HEK293 (cell line): Measurements from ENCODE around the gene TPM2.
"Not testable (repeated sequence)": the region's sequence is repeated elsewhere in the genome, so short reads cannot be mapped to it uniquely, and the experiment has no call there.

ENCODE experiments used
- CTCF ChIA-PET: fragments of 350-600 bp; formaldehyde crosslinking; extraction: SDS; loops from one replicate; lab custom pipeline; 2021; ENCODE audit warnings: antibody characterized with exemption; lab: Yijun Ruan, JAX
- POLR2A ChIA-PET: fragments of 300-600 bp; formaldehyde crosslinking; extraction: SDS; loops from one replicate; lab custom pipeline; 2020; ENCODE audit warnings: antibody characterized with exemption, inconsistent platforms; lab: Yijun Ruan, JAX
- H3K27ac ChIP-seq: fragments of 200-500 bp; sonication (Bioruptor generic); 2 replicates; pipeline ENCODE4 v1.5.1; 2014; ENCODE audit warnings: low read depth, low read length, control low read depth, inconsistent platforms; ENCODE audit errors: extremely low read depth
- H3K36me3 ChIP-seq, 2 experiments: fragments of 200-500 bp in 1 of 2; sonication (Bioruptor generic) in 1 of 2; 1 replicate in 1 of 2; 2 replicates in 1 of 2; pipeline ENCODE4 v1.5.1; 2014 to 2017; ENCODE audit warnings: inconsistent platforms in 2 of 2, low read length in 2 of 2; ENCODE audit not compliant: control insufficient read depth in 2 of 2, insufficient read depth in 1 of 2
- H3K4me1 ChIP-seq: fragments of 200-500 bp; sonication (Bioruptor generic); 2 replicates; pipeline ENCODE4 v1.5.1; 2014; ENCODE audit warnings: mild to moderate bottlenecking, low read length, inconsistent platforms; ENCODE audit not compliant: control insufficient read depth, insufficient read depth
- H3K4me3 ChIP-seq: 2 replicates; pipeline ENCODE4 v1.5.1; 2011; ENCODE audit warnings: low read depth, mild to moderate bottlenecking, control low read depth, low read length, moderate library complexity
- H3K9me3 ChIP-seq: fragments of 200-500 bp; sonication (Bioruptor generic); 2 replicates; pipeline ENCODE4 v1.5.1; 2014; ENCODE audit warnings: low read depth, low read length, inconsistent platforms; ENCODE audit not compliant: control insufficient read depth, insufficient read depth
- GLI2 ChIP-seq: fragments of 450-650 bp; formaldehyde crosslinking; IDR thresholded peaks from 2 replicates; pipeline ENCODE4; 2017; ENCODE audit warnings: missing biosample characterization, missing genetic modification characterization, low read depth, borderline replicate concordance
- HOXC10 ChIP-seq: sonication (generic); formaldehyde crosslinking; IDR thresholded peaks from 2 replicates; pipeline ENCODE4 v1.8.1; 2023; ENCODE audit warnings: mild to moderate bottlenecking, missing genetic modification reagents
- KLF1 ChIP-seq: fragments of 450-650 bp; formaldehyde crosslinking; IDR thresholded peaks from 2 replicates; pipeline ENCODE4 v1.5.1; 2016; ENCODE audit warnings: missing biosample characterization, missing genetic modification characterization
- MEIS1 ChIP-seq: sonication (generic); formaldehyde crosslinking; IDR thresholded peaks from 2 replicates; pipeline ENCODE4 v1.8.1; 2022; ENCODE audit warnings: missing genetic modification reagents, mild to moderate bottlenecking, borderline replicate concordance
- SP2 ChIP-seq: fragments of 450-650 bp; formaldehyde crosslinking; IDR thresholded peaks from 2 replicates; pipeline ENCODE4 v1.5.1; 2016; ENCODE audit warnings: missing biosample characterization, missing genetic modification characterization
- ZBTB26 ChIP-seq: fragments of 450-650 bp; formaldehyde crosslinking; optimal IDR thresholded peaks from 2 replicates; pipeline ENCODE3; 2016; ENCODE audit warnings: missing biosample characterization, mild to moderate bottlenecking, missing genetic modification characterization
- ZNF114 ChIP-seq: fragments of 450-650 bp; formaldehyde crosslinking; IDR thresholded peaks from 2 replicates; pipeline ENCODE4 v1.5.0; 2017; ENCODE audit warnings: missing biosample characterization, missing genetic modification characterization
- ZNF19 ChIP-seq: fragments of 450-650 bp; formaldehyde crosslinking; IDR thresholded peaks from 2 replicates; pipeline ENCODE4; 2016; ENCODE audit warnings: missing biosample characterization, missing genetic modification characterization, low read depth
- ZNF274 ChIP-seq, 2 experiments: fragments of 200-500 bp in 1 of 2; fragments of 450-650 bp in 1 of 2; sonication (Bioruptor generic) in 1 of 2; formaldehyde crosslinking in 1 of 2; IDR thresholded peaks; 2 replicates each; pipeline versions ENCODE4 v1.5.1 to v1.6.1; 2014 to 2016; ENCODE audit warnings: borderline replicate concordance in 1 of 2, inconsistent platforms in 1 of 2, low read length in 1 of 2, missing biosample characterization in 1 of 2, missing genetic modification characterization in 1 of 2
- ZNF324 ChIP-seq: fragments of 450-650 bp; formaldehyde crosslinking; IDR thresholded peaks from 2 replicates; pipeline ENCODE4 v1.5.1; 2016; ENCODE audit warnings: missing biosample characterization, missing genetic modification characterization
- ZNF341 ChIP-seq: fragments of 450-650 bp; formaldehyde crosslinking; IDR thresholded peaks from 2 replicates; pipeline ENCODE4; 2016; ENCODE audit warnings: low read depth, missing biosample characterization, missing genetic modification characterization
- ZNF426 ChIP-seq: fragments of 450-650 bp; formaldehyde crosslinking; IDR thresholded peaks from 2 replicates; pipeline ENCODE4 v1.5.1; 2017; ENCODE audit warnings: missing biosample characterization, missing genetic modification characterization, mild to moderate bottlenecking, inconsistent platforms, moderate library complexity
- ZNF473 ChIP-seq: fragments of 450-650 bp; formaldehyde crosslinking; IDR thresholded peaks from 2 replicates; pipeline ENCODE4 v1.5.1; 2017; ENCODE audit warnings: missing biosample characterization, missing genetic modification characterization
- ZNF529 ChIP-seq: fragments of 450-650 bp; formaldehyde crosslinking; IDR thresholded peaks from 2 replicates; pipeline ENCODE4 v1.5.1; 2017; ENCODE audit warnings: missing genetic modification characterization, missing biosample characterization; ENCODE audit not compliant: insufficient replicate concordance
- ZNF548 ChIP-seq: fragments of 450-650 bp; formaldehyde crosslinking; IDR thresholded peaks from 2 replicates; pipeline ENCODE4 v1.5.1; 2016; ENCODE audit warnings: missing biosample characterization, missing genetic modification characterization
- ZNF555 ChIP-seq: fragments of 450-650 bp; formaldehyde crosslinking; conservative IDR thresholded peaks from 2 replicates; pipeline ENCODE4 v1.5.1; 2017; ENCODE audit warnings: missing biosample characterization, mild to moderate bottlenecking, missing genetic modification characterization, inconsistent platforms
- ZNF585B ChIP-seq: fragments of 450-650 bp; formaldehyde crosslinking; IDR thresholded peaks from 2 replicates; pipeline ENCODE4 v1.5.1; 2016; ENCODE audit warnings: missing biosample characterization, missing genetic modification characterization
- ZNF621 ChIP-seq: fragments of 450-650 bp; formaldehyde crosslinking; IDR thresholded peaks from 2 replicates; pipeline ENCODE4 v1.5.1; 2017; ENCODE audit warnings: missing biosample characterization, missing genetic modification characterization
- ZNF623 ChIP-seq: fragments of 450-650 bp; formaldehyde crosslinking; IDR thresholded peaks from 2 replicates; pipeline ENCODE4 v1.5.1; 2016; ENCODE audit warnings: missing biosample characterization, missing genetic modification characterization
- ZNF626 ChIP-seq: fragments of 450-650 bp; sonication (Bioruptor Pico); formaldehyde crosslinking; IDR thresholded peaks from 2 replicates; pipeline ENCODE4 v1.5.1; 2018; ENCODE audit warnings: missing biosample characterization, missing genetic modification characterization, inconsistent platforms
- ZNF776 ChIP-seq: fragments of 450-650 bp; formaldehyde crosslinking; IDR thresholded peaks from 2 replicates; pipeline ENCODE4 v1.5.0; 2017; ENCODE audit warnings: missing biosample characterization, missing genetic modification characterization, borderline replicate concordance
- ZSCAN30 ChIP-seq: fragments of 450-650 bp; IDR thresholded peaks from 2 replicates; pipeline ENCODE4 v1.5.1; 2018; ENCODE audit warnings: missing biosample characterization, mild to moderate bottlenecking, missing genetic modification characterization, moderate library complexity
- TF ChIP-seq, protein P1 (sequence below): fragments of 450-650 bp; formaldehyde crosslinking; IDR thresholded peaks from 2 replicates; pipeline ENCODE4 v1.5.1; 2017; ENCODE audit warnings: missing biosample characterization, missing genetic modification characterization
- TF ChIP-seq, protein P2 (sequence below): fragments of 450-650 bp; formaldehyde crosslinking; IDR thresholded peaks from 2 replicates; pipeline ENCODE4 v1.5.1; 2017; ENCODE audit warnings: missing biosample characterization, missing genetic modification characterization
- TF ChIP-seq, protein P3 (sequence below): fragments of 450-650 bp; formaldehyde crosslinking; IDR thresholded peaks from 2 replicates; pipeline ENCODE4 v1.5.1; 2016; ENCODE audit warnings: missing biosample characterization, missing genetic modification characterization

Gene TPM2

DNA sequence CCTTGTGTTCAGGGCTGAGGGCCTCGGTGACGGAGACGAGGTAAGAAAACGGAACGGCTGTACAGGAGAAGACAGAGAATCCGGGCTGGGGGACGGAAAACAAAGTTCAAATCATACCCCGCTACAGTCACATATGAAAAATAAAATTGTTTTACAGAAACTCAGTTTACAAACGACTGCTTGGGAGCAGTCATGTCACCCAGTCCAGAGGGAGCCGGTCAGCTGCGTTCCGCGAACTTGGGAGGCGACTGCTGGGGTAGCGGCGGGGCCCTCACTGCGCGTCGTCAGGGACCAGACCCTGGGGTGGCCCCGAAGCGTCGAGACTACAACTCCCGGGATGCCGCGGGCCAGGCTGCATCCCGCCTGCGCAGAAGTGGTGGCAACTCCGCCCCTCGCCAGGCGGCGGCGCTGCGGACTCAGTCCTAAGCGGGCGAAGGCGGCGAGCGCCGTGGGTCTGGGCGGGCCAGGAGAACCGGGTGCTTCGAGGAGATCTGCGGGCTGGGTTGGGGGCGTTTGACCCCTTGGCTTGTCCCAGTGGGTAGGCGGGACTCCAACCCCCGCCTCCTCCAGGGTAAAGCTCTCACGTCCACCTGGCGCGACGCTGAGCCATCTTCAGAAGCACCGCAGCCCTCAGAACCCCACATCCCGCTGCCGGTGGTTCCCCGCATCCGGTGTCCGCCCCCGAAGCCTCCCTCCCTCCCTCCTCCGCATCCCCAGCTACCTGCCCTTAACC, 43.0 kb downstream of the TPM2 start (continued):
- TF ChIP-seq ZBTB26, result peak; percentile 54
- TF ChIP-seq ZSCAN30 (tag by site-specific recombination), result no peak
- no peak for TF ChIP-seq ZNF776 (tag by site-specific recombination)
- no peak for TF ChIP-seq HOXC10 (CRISPR knock-in tag)
- no peak for TF ChIP-seq ZNF324 (tag by site-specific recombination)
- TF ChIP-seq SP2 (tag by site-specific recombination), result peak; percentile 71
- no peak for TF ChIP-seq ZNF19 (tag by site-specific recombination)
- no peak for TF ChIP-seq ZNF548 (tag by site-specific recombination)
- TF ChIP-seq ZNF623, result no peak
- TF ChIP-seq, protein P1, sequence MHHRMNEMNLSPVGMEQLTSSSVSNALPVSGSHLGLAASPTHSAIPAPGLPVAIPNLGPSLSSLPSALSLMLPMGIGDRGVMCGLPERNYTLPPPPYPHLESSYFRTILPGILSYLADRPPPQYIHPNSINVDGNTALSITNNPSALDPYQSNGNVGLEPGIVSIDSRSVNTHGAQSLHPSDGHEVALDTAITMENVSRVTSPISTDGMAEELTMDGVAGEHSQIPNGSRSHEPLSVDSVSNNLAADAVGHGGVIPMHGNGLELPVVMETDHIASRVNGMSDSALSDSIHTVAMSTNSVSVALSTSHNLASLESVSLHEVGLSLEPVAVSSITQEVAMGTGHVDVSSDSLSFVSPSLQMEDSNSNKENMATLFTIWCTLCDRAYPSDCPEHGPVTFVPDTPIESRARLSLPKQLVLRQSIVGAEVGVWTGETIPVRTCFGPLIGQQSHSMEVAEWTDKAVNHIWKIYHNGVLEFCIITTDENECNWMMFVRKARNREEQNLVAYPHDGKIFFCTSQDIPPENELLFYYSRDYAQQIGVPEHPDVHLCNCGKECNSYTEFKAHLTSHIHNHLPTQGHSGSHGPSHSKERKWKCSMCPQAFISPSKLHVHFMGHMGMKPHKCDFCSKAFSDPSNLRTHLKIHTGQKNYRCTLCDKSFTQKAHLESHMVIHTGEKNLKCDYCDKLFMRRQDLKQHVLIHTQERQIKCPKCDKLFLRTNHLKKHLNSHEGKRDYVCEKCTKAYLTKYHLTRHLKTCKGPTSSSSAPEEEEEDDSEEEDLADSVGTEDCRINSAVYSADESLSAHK (tag by site-specific recombination), result no peak
- TF ChIP-seq GLI2, result no peak
- no peak for TF ChIP-seq ZNF585B (tag by site-specific recombination)
- TF ChIP-seq ZNF473 (tag by site-specific recombination), result no peak
- no peak for TF ChIP-seq ZNF555 (tag by site-specific recombination)

DNA sequence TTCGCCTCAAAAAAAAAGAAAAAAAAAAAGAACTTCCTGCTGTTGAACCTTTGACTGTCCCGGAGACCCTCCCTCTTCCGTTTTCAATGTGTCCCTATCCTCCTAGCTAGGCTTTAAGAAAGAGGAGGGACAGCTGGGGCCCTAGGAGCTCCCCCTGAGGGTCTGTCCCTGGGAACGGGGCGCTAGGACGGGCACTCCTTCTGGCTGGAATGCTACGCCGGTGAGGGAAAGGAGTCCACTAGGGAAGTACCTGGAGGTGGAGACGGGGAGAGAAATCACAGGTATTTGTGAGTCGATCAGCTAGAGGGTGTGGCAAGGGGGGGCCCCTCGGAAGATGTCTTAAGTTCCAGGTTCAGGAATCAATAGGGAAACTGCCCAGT, 43.6 kb downstream of the TPM2 start:
- ChIA-PET POLR2A (interaction anchor here (0.5 to 4.5 kb wide), 5 partner anchors 11 to 86 kb away, joined by 3 to 41 read pairs (median 5); partner anchors contain the start of genes ARHGEF39, CCDC107, CREB3 and RMRP), CTCF (interaction anchor here (0.7 to 4.8 kb wide), 27 partner anchors 11 to 128 kb away, joined by 3 to 74 read pairs (median 4); partner anchors contain the start of genes ARHGEF39, CCDC107 and RMRP)
- Histone ChIP-seq H3K4me3 (peak overlapping the region; percentile 62), H3K36me3 (no peaks in the 10 kb centered on the region), H3K27ac (peak overlapping the region; percentile 51), H3K9me3 (no peaks in the 10 kb centered on the region), H3K4me1 (no peaks in the 10 kb centered on the region)
- TF ChIP-seq, protein P2, sequence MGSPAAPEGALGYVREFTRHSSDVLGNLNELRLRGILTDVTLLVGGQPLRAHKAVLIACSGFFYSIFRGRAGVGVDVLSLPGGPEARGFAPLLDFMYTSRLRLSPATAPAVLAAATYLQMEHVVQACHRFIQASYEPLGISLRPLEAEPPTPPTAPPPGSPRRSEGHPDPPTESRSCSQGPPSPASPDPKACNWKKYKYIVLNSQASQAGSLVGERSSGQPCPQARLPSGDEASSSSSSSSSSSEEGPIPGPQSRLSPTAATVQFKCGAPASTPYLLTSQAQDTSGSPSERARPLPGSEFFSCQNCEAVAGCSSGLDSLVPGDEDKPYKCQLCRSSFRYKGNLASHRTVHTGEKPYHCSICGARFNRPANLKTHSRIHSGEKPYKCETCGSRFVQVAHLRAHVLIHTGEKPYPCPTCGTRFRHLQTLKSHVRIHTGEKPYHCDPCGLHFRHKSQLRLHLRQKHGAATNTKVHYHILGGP (tag by site-specific recombination), result no peak
- TF ChIP-seq ZNF274 (IDR thresholded peaks at IDR 0.05; ENCODE audit: low read length) (no peak), ZNF274 (tag by site-specific recombination; IDR thresholded peaks at IDR 0.05; ENCODE audit: borderline replicate concordance) (no peak), ZSCAN30 (tag by site-specific recombination) (no peak), MEIS1 (no peak), ZNF626 (tag by site-specific recombination) (no peak), SP2 (tag by site-specific recombination) (peak; percentile 35; the same call in 1 of the 2 replicates), ZNF621 (no peak), ZNF114 (tag by site-specific recombination) (no peak), ZNF529 (no peak), KLF1 (tag by site-specific recombination) (no peak), ZNF341 (tag by site-specific recombination) (peak; percentile 44; the same call in 1 of the 2 replicates), ZNF426 (tag by site-specific recombination) (no peak)
- TF ChIP-seq, protein P3, sequence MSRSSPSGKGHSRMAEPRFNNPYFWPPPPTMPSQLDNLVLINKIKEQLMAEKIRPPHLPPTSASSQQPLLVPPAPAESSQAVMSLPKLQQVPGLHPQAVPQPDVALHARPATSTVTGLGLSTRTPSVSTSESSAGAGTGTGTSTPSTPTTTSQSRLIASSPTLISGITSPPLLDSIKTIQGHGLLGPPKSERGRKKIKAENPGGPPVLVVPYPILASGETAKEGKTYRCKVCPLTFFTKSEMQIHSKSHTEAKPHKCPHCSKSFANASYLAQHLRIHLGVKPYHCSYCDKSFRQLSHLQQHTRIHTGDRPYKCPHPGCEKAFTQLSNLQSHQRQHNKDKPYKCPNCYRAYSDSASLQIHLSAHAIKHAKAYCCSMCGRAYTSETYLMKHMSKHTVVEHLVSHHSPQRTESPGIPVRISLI (tag by site-specific recombination), result peak; percentile 54; the same call in 1 of the 2 replicates

DNA sequence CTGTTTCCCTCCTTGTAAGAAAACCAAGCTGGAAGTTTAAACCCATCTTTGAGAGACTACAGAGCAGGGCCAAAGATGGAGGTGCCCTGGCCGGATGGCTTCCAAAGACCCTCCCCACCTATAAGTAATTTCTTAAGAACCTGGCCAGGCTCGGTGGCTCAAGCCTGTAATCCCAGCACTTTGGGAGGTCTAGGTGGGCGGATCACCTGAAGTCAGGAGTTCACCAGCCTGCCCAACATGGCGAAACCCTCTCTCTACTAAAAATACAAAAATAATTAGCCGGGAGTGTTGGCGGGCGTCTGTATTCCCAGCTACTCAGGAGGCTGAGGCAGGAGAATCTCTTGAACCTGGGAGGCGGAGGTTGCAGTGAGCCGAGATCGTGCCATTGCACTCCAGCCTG, 44.0 kb downstream of the TPM2 start:
- H3K9me3 ChIP-seq, H3K36me3 ChIP-seq, H3K4me1 ChIP-seq, H3K27ac ChIP-seq: not testable (repeated sequence)
- CTCF ChIA-PET, result interaction anchor here (0.6 to 4.8 kb wide), 25 partner anchors 10 to 593 kb away, joined by 3 to 74 read pairs (median 4); partner anchors contain the start of genes ARHGEF39, CCDC107 and RMRP
- H3K4me3 ChIP-seq, result peak overlapping the region; percentile 62
- POLR2A ChIA-PET, result interaction anchor here (0.5 to 4.5 kb wide), 5 partner anchors 12 to 86 kb away, joined by 3 to 41 read pairs (median 5); partner anchors contain the start of genes ARHGEF39, CCDC107, CREB3 and RMRP
